ENCODE data around the gene SCNN1A. TPM values are rescaled to one million over a fixed set of nuclear protein-coding genes. Genes with fewer than 3 reads are reported as not detected.

The SCNN1A gene
- polyA plus RNA-seq, 1 donor, result 25.7 TPM

- no CpG with 5 or more reads among the region's 7 CpGs for WGBS (ENCODE audit: insufficient coverage, low lambda C conversion rate)
- Histone ChIP-seq H3K4me1 (ENCODE audit: control insufficient read depth, insufficient read depth, low read length) (peaks cover 51% of the 10 kb centered on the region), H3K27me3 (ENCODE audit: control insufficient read depth, insufficient read depth, low read length) (no peaks in the 10 kb centered on the region), H3K9me3 (ENCODE audit: control insufficient read depth, low read depth, low read length) (no peaks in the 10 kb centered on the region), H3K36me3 (ENCODE audit: control insufficient read depth, insufficient read depth, low read length) (no peaks in the 10 kb centered on the region), H3K27ac (ENCODE audit: low read length) (peak overlapping the region; percentile 99), H3K4me3 (ENCODE audit: low read length) (no peak overlapping the region)
- peak; percentile 93 to 98 for DNase-seq
Observed at GRCh38 chr12:6360080-6360571, 15.2 kb downstream of the SCNN1A start.

DNA sequence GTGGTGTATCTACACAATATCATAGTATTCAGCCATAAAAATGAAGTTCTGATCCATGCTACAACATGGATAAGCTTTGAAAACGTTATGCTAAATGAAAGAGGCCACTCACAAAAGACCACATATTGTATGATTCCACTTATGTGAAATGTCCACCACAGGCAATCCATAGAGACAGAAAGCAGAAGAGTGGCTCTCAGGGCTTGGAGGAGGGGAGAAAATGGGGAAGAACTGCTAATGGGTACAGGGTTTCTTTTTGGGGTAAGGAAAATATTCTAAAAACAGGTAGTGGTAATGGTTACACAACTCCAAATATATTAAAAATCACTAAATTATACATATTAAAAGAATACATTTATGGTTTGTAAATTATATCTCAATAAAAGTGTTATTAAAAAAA is 16.5 kb downstream of the SCNN1A start:
- Histone ChIP-seq H3K27me3 (ENCODE audit: control insufficient read depth, insufficient read depth, low read length) (no peaks in the 10 kb centered on the region), H3K4me3 (ENCODE audit: low read length) (no peak overlapping the region), H3K27ac (ENCODE audit: low read length) (peak overlapping the region; percentile 99), H3K4me1 (ENCODE audit: control insufficient read depth, insufficient read depth, low read length) (peaks cover 57% of the 10 kb centered on the region), H3K9me3 (ENCODE audit: control insufficient read depth, low read depth, low read length) (no peaks in the 10 kb centered on the region), H3K36me3 (ENCODE audit: control insufficient read depth, insufficient read depth, low read length) (no peaks in the 10 kb centered on the region)
- no CpG with 5 or more reads among the region's 1 CpG for WGBS (ENCODE audit: insufficient coverage, low lambda C conversion rate)
- no peak for DNase-seq

DNA sequence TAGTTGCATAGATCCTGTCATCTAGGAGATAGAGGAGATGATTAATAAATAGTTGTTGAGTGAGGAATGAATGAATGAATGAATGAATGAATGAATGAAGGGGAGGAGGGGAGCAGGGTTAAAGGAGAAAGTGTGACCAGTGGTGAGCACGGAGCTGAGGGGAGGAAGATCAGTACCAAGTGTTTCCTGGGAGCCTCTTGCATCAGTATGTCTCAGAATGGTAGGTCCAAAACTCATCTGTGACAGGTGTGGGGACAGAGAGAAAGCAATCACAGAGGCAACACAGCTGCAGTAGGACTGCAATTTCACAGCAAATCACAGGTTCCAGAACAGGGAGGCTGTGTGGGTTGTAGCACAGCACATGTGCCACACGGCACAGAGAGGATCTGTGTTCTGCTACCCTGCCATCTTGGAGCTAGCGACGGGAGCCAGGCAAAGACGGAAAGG is 19.0 kb downstream of the SCNN1A start:
- no peaks in the 10 kb centered on the region for H3K27me3 ChIP-seq (ENCODE audit: control insufficient read depth, insufficient read depth, low read length)
- DNase-seq, result no peak
- no peaks in the 10 kb centered on the region for H3K9me3 ChIP-seq (ENCODE audit: control insufficient read depth, low read depth, low read length)
- H3K4me1 ChIP-seq (ENCODE audit: control insufficient read depth, insufficient read depth, low read length), result peaks cover 38% of the 10 kb centered on the region
- H3K27ac ChIP-seq (ENCODE audit: low read length), result no peak overlapping the region
- WGBS (ENCODE audit: insufficient coverage, low lambda C conversion rate), result 78% methylated on average over 3 of the region's 5 CpGs
- no peak overlapping the region for H3K4me3 ChIP-seq (ENCODE audit: low read length)
- no peaks in the 10 kb centered on the region for H3K36me3 ChIP-seq (ENCODE audit: control insufficient read depth, insufficient read depth, low read length)

DNA sequence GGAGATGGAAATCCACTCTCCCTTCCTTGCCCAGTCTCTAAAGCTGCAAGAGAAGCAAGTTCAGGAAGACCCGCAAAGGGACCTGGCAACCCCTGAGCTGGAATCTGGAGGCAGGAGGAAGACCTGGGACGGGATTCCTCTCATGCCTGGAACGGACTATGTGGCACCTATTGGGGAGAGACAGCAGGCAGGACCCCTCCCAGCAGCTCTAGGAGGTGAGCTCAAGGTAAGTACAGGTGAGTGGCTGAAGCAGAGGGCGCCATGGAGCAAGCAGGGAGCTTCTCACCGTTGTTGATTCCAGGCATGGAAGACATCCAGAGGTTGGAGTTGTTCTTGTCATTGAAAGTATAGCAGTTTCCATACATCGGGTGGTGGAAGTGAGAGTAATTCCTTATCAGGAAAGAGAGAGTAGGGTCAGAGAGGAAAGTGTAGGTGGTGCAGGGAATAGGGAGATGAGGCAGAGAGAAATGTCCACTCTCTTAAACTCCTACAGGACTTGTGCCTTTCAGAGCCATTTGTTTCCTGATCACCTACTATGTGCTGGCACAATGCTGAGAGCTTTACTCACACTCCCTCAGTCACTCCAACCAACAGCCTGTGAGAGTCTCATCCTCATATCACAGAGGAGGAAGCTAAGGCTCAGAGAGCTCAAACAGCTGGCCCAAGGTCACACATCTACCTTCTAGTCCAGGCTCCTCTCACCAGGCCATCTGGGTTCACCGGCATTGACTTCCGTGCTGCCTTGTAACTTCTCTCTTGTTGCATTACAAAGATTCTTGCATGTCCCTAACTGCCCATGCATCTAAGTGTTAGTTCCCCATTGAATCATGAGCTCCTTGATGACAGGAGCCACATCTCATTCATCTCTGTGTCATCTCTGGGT is 19.6 kb downstream of the SCNN1A start:
- WGBS (ENCODE audit: insufficient coverage, low lambda C conversion rate), result no CpG with 5 or more reads among the region's 8 CpGs
- Histone ChIP-seq H3K4me1 (ENCODE audit: control insufficient read depth, insufficient read depth, low read length) (peaks cover 31% of the 10 kb centered on the region), H3K27ac (ENCODE audit: low read length) (no peak overlapping the region), H3K9me3 (ENCODE audit: control insufficient read depth, low read depth, low read length) (no peaks in the 10 kb centered on the region), H3K36me3 (ENCODE audit: control insufficient read depth, insufficient read depth, low read length) (no peaks in the 10 kb centered on the region), H3K27me3 (ENCODE audit: control insufficient read depth, insufficient read depth, low read length) (no peaks in the 10 kb centered on the region), H3K4me3 (ENCODE audit: low read length) (no peak overlapping the region)
- DNase-seq, result no peak

DNA sequence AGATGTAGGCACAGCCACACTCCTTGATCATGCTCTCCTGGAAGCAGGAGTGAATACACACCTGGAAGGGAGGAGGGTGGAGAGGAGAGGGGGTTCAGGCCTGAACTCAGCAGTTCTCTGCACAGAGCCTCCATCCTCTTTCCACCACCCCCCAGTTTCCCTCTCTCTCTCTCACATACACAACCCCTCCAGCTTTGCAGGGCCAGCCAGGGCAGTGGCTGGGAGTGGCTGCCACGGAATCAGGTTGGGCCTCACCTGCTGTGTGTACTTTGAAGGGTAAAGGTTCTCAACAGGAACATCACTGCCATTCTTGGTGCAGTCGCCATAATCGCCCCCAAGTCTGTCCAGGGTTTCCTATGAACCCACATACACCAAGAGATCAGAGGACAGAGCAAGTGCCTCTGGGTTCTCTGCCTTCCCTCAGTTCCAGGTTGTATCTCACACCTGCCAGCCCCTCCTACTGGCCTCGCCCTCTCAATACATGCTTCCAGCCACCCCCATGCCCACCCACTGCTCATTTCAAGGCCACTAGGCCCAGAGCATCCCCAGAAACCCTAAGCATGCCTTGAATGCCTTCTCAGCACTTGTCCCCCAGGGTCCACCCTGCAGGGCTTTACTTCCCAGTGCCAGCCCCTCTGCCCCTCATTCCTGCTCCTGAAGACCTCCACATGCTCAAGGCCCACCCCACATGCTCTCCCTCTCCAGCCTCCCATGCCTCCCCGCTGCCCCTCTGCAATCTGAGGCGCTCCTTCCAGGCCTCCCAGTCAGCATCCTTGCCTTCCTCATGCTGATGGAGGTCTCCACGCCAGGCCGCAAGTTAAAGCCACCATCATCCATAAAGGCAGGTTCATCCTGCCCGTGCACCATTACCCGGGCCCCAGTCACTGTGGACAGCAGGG is 20.6 kb downstream of the SCNN1A start:
- peak in 1 of 2 donors; percentile 75 for DNase-seq
- WGBS (ENCODE audit: insufficient coverage, low lambda C conversion rate), result no CpG with 5 or more reads among the region's 10 CpGs
- H3K4me3 ChIP-seq (ENCODE audit: low read length), result no peak overlapping the region
- peaks cover 25% of the 10 kb centered on the region for H3K4me1 ChIP-seq (ENCODE audit: control insufficient read depth, insufficient read depth, low read length)
- peak overlapping the region; percentile 25 for H3K27ac ChIP-seq (ENCODE audit: low read length)
- no peaks in the 10 kb centered on the region for H3K27me3 ChIP-seq (ENCODE audit: control insufficient read depth, insufficient read depth, low read length)
- H3K36me3 ChIP-seq (ENCODE audit: control insufficient read depth, insufficient read depth, low read length), result no peaks in the 10 kb centered on the region
- no peaks in the 10 kb centered on the region for H3K9me3 ChIP-seq (ENCODE audit: control insufficient read depth, low read depth, low read length)

GRCh38 chr12:6352193-6353173 is 22.9 kb downstream of the SCNN1A start:
- H3K4me3 ChIP-seq (ENCODE audit: low read length), result no peak overlapping the region
- peaks cover 18% of the 10 kb centered on the region for H3K4me1 ChIP-seq (ENCODE audit: control insufficient read depth, insufficient read depth, low read length)
- no peak for DNase-seq
- H3K9me3 ChIP-seq (ENCODE audit: control insufficient read depth, low read depth, low read length), result no peaks in the 10 kb centered on the region
- H3K27ac ChIP-seq (ENCODE audit: low read length), result no peak overlapping the region
- no peaks in the 10 kb centered on the region for H3K27me3 ChIP-seq (ENCODE audit: control insufficient read depth, insufficient read depth, low read length)
- WGBS (ENCODE audit: insufficient coverage, low lambda C conversion rate), result 60% methylated on average over 1 of the region's 9 CpGs
- H3K36me3 ChIP-seq (ENCODE audit: control insufficient read depth, insufficient read depth, low read length), result no peaks in the 10 kb centered on the region

- H3K27me3 ChIP-seq (ENCODE audit: control insufficient read depth, insufficient read depth, low read length), result no peaks in the 10 kb centered on the region
- no CpG with 5 or more reads among the region's 5 CpGs for WGBS (ENCODE audit: insufficient coverage, low lambda C conversion rate)
- H3K27ac ChIP-seq (ENCODE audit: low read length), result no peak overlapping the region
- no peak for DNase-seq
- H3K36me3 ChIP-seq (ENCODE audit: control insufficient read depth, insufficient read depth, low read length), result no peaks in the 10 kb centered on the region
- no peaks in the 10 kb centered on the region for H3K9me3 ChIP-seq (ENCODE audit: control insufficient read depth, low read depth, low read length)
- H3K4me1 ChIP-seq (ENCODE audit: control insufficient read depth, insufficient read depth, low read length), result peaks cover 18% of the 10 kb centered on the region
- H3K4me3 ChIP-seq (ENCODE audit: low read length), result no peak overlapping the region
Observed at GRCh38 chr12:6351622-6352021, 23.7 kb downstream of the SCNN1A start.

- H3K4me3 ChIP-seq (ENCODE audit: low read length), result no peak overlapping the region
- H3K9me3 ChIP-seq (ENCODE audit: control insufficient read depth, low read depth, low read length), result no peaks in the 10 kb centered on the region
- no peak overlapping the region for H3K27ac ChIP-seq (ENCODE audit: low read length)
- no CpG with 5 or more reads among the region's 19 CpGs for WGBS (ENCODE audit: insufficient coverage, low lambda C conversion rate)
- DNase-seq, result peak in 1 of 2 donors; percentile 8
- H3K36me3 ChIP-seq (ENCODE audit: control insufficient read depth, insufficient read depth, low read length), result no peaks in the 10 kb centered on the region
- no peaks in the 10 kb centered on the region for H3K27me3 ChIP-seq (ENCODE audit: control insufficient read depth, insufficient read depth, low read length)
- H3K4me1 ChIP-seq (ENCODE audit: control insufficient read depth, insufficient read depth, low read length), result peaks cover 32% of the 10 kb centered on the region
Observed at GRCh38 chr12:6347367-6348338, 27.7 kb downstream of the SCNN1A start.

DNA sequence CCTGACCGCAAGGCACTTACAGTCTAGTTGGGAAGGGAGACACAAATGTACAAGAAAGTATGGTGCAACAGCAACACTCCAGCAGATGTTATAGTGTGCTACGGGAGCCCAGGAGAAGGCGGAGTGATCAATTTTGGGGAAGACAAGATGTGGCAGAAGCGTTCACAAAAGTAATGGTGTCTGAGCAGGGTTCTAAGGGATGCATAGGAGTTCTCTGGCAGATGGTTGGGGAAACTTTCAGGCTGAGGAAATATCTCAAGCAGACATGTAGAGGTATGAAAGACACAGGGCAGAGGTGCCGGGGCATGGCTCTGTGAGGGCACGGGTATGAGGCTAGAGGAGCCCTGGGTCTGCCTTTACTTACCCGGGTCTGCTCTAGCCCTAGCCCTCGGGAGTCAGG is 28.4 kb downstream of the SCNN1A start:
- Histone ChIP-seq H3K4me1 (ENCODE audit: control insufficient read depth, insufficient read depth, low read length) (peaks cover 39% of the 10 kb centered on the region), H3K36me3 (ENCODE audit: control insufficient read depth, insufficient read depth, low read length) (no peaks in the 10 kb centered on the region), H3K9me3 (ENCODE audit: control insufficient read depth, low read depth, low read length) (no peaks in the 10 kb centered on the region), H3K27me3 (ENCODE audit: control insufficient read depth, insufficient read depth, low read length) (no peaks in the 10 kb centered on the region), H3K4me3 (ENCODE audit: low read length) (no peak overlapping the region), H3K27ac (ENCODE audit: low read length) (no peak overlapping the region)
- no peak for DNase-seq
- WGBS (ENCODE audit: insufficient coverage, low lambda C conversion rate), result 73% methylated on average over 2 of the region's 8 CpGs

All from large intestine (tissue), 3 donors.